Measurements from ENCODE around the gene EPB41L2. TPM values are rescaled to one million over a fixed set of nuclear protein-coding genes. Genes with fewer than 3 reads are reported as not detected.

The EPB41L2 gene
- total RNA-seq, 1 experiment from 2014 or later = 74.8 TPM

GRCh38 chr6:130870179-130870880 lies 192.7 kb downstream of the EPB41L2 start:
- POLR2A ChIA-PET = no interaction called here
- H2AFZ ChIP-seq (ENCODE audit: low read depth, low read length, poor library complexity, severe bottlenecking) = no peak overlapping the region
- H3K9ac ChIP-seq (ENCODE audit: low read length) = no peak overlapping the region
- BruUV-seq (replicated peaks) = no TSS peak
- intact Hi-C loops (cut with micrococcal nuclease) = no loop called here
- no peak overlapping the region for H3K27ac ChIP-seq (ENCODE audit: low read depth, low read length)
- H4K20me1 ChIP-seq (ENCODE audit: insufficient read depth) = no peaks in the 10 kb centered on the region
- CTCF ChIA-PET = interaction anchor here (1.2 kb wide), 1 partner anchor 649 kb away, joined by 3 read pairs; no protein-coding TSS in a partner anchor
- no peak overlapping the region for H3K4me2 ChIP-seq (ENCODE audit: low read length)
- H3K27me3 ChIP-seq (ENCODE audit: insufficient read depth, low read length) = no peaks in the 10 kb centered on the region
- H3K4me1 ChIP-seq (ENCODE audit: control insufficient read depth in 1 of 2, insufficient read depth in 2 of 2, low read length in 2 of 2) = no peaks in the 10 kb centered on the region
- H3K79me2 ChIP-seq (ENCODE audit: insufficient read depth, low read length) = no peaks in the 10 kb centered on the region
- RAD21 ChIA-PET (ENCODE audit: low non-redundant PET in 1 of 2, low total read pairs in 2 of 2, uncharacterized antibody in 2 of 2, unreplicated experiment in 2 of 2) = no interaction called here
- no peaks in the 10 kb centered on the region for H3K9me2 ChIP-seq (ENCODE audit: insufficient read depth)
- H3K9me3 ChIP-seq (ENCODE audit: control insufficient read depth in 1 of 2, insufficient read depth in 1 of 2, low read depth in 1 of 2, low read length in 2 of 2) = no peaks in the 10 kb centered on the region
- no peak overlapping the region for H3K4me3 ChIP-seq (replicated peaks in 1 of 2; ENCODE audit: low read depth in 1 of 2, low read length in 2 of 2)
- ATAC-seq = no peak
- no peak for TF ChIP-seq SRF (IDR thresholded peaks at IDR 0.05; ENCODE audit: low read depth)
- no peak for TF ChIP-seq ZBTB33 (IDR thresholded peaks at IDR 0.05; ENCODE audit: extremely low read depth, insufficient replicate concordance, low read length)
- no peaks in the 10 kb centered on the region for H3K36me3 ChIP-seq (ENCODE audit: control insufficient read depth in 1 of 2, insufficient read depth in 2 of 2, low read length in 2 of 2)
- no peak for DNase-seq (ENCODE audit: low read depth, low spot score)

DNA sequence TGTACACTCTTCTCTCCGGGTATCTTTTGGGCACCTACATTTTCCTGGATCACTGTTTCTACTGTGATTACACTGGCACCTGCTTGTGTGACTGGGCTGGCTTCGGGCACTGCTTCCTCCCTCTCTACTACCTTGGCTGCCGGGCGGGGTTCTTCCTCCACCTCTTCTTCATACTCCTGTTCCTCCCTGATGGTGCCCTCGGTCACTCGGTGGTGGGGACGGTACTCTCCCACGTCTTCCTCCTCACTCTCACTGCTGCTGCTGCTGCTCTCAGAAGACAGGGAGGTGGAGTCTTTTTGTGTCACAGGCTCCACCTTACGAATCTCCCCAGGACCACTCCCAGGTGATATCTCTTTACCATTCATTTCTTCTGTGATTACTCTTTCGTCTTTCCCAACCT lies 193.4 kb downstream of the EPB41L2 start:
- no peaks in the 10 kb centered on the region for H3K79me2 ChIP-seq (ENCODE audit: insufficient read depth, low read length)
- no peak overlapping the region for H3K4me3 ChIP-seq (replicated peaks in 1 of 2; ENCODE audit: low read depth in 1 of 2, low read length in 2 of 2)
- H2AFZ ChIP-seq (ENCODE audit: low read depth, low read length, poor library complexity, severe bottlenecking) = no peak overlapping the region
- intact Hi-C loops (cut with micrococcal nuclease) = no loop called here
- TF ChIP-seq FOSL1 (IDR thresholded peaks at IDR 0.05; ENCODE audit: low read depth) = no peak
- TF ChIP-seq CTCF (IDR thresholded peaks at IDR 0.05 in 2 of 3, conservative IDR thresholded peaks at IDR 0.05 in 1 of 3; ENCODE audit: borderline replicate concordance in 1 of 3, insufficient read depth in 1 of 3, low read depth in 2 of 3, low read length in 2 of 3) = no peak
- TF ChIP-seq EZH2phosphoT487 (IDR thresholded peaks at IDR 0.05; ENCODE audit: borderline replicate concordance) = no peak
- no peak for TF ChIP-seq SIN3A (IDR thresholded peaks at IDR 0.05; ENCODE audit: low read depth)
- ChIA-PET POLR2A (no interaction called here), RAD21 (ENCODE audit: low non-redundant PET in 1 of 2, low total read pairs in 2 of 2, uncharacterized antibody in 2 of 2, unreplicated experiment in 2 of 2) (no interaction called here), CTCF (no interaction called here)
- no peaks in the 10 kb centered on the region for H3K9me2 ChIP-seq (ENCODE audit: insufficient read depth)
- ATAC-seq (no peak), DNase-seq (ENCODE audit: low read depth, low spot score) (no peak)
- H3K27me3 ChIP-seq (ENCODE audit: insufficient read depth, low read length) = no peaks in the 10 kb centered on the region
- H3K4me2 ChIP-seq (ENCODE audit: low read length) = no peak overlapping the region
- H3K9me3 ChIP-seq (ENCODE audit: control insufficient read depth in 1 of 2, insufficient read depth in 1 of 2, low read depth in 1 of 2, low read length in 2 of 2) = no peaks in the 10 kb centered on the region
- no peaks in the 10 kb centered on the region for H3K36me3 ChIP-seq (ENCODE audit: control insufficient read depth in 1 of 2, insufficient read depth in 2 of 2, low read length in 2 of 2)
- H3K27ac ChIP-seq (ENCODE audit: low read depth, low read length) = no peak overlapping the region
- no peaks in the 10 kb centered on the region for H4K20me1 ChIP-seq (ENCODE audit: insufficient read depth)
- no peaks in the 10 kb centered on the region for H3K4me1 ChIP-seq (ENCODE audit: control insufficient read depth in 1 of 2, insufficient read depth in 2 of 2, low read length in 2 of 2)
- no peak overlapping the region for H3K9ac ChIP-seq (ENCODE audit: low read length)
- TSS peak; percentile 90 for BruUV-seq (replicated peaks)
